Pulmonary artery endothelial cell (primary cell): ENCODE data around the gene WIPF2. TPM values are rescaled to one million over a fixed set of nuclear protein-coding genes. Genes with fewer than 3 reads are reported as not detected.
"Not testable (repeated sequence)": the region's sequence is repeated elsewhere in the genome, so short reads cannot be mapped to it uniquely, and the experiment has no call there.

ENCODE experiments used
- DNase-seq: peaks from one replicate; pipeline ENCODE4 v3.0.0-alpha.2; 2011; ENCODE audit warnings: low read depth, low spot score
- total RNA-seq: library from RNA; depleted of rRNA; stranded (reverse); fragments of >200 nt; gene quantifications from 2 replicates; pipeline ENCODE4 v1.2.3, GENCODE V29; 2014

The WIPF2 gene
- total RNA-seq, 1 donor from 2014 or later = 6.3 TPM

GRCh38 chr17:40191237-40192208 lies 27.6 kb upstream of the WIPF2 start:
- DNase-seq = no peak

GRCh38 chr17:40192961-40193360 lies 26.1 kb upstream of the WIPF2 start:
- DNase-seq = no peak

GRCh38 chr17:40194821-40195220 lies 24.3 kb upstream of the WIPF2 start:
- DNase-seq = no peak

GRCh38 chr17:40197550-40197949 lies 21.6 kb upstream of the WIPF2 start:
- no peak for DNase-seq

GRCh38 chr17:40197965-40198456 lies 21.1 kb upstream of the WIPF2 start:
- DNase-seq = not testable (repeated sequence)

GRCh38 chr17:40198576-40198975 lies 20.5 kb upstream of the WIPF2 start:
- no peak for DNase-seq

GRCh38 chr17:40203131-40203530 lies 16.0 kb upstream of the WIPF2 start:
- peak; percentile 30 for DNase-seq

GRCh38 chr17:40206193-40206592 lies 12.9 kb upstream of the WIPF2 start:
- not testable (repeated sequence) for DNase-seq

- no peak for DNase-seq
These were observed 9.6 kb upstream of the WIPF2 start for GRCh38 chr17:40209404-40210093.

- not testable (repeated sequence) for DNase-seq
These were observed 5.2 kb upstream of the WIPF2 start for GRCh38 chr17:40213914-40214313.

- DNase-seq = no peak
These were observed 931 bp upstream of the WIPF2 start for GRCh38 chr17:40218006-40218739.

- DNase-seq = no peak
These were observed 662 bp downstream of the WIPF2 start for GRCh38 chr17:40219594-40220338.

GRCh38 chr17:40224718-40225550 lies 5.8 kb downstream of the WIPF2 start:
- DNase-seq = no peak

- DNase-seq = not testable (repeated sequence)
These were observed 10.0 kb downstream of the WIPF2 start for GRCh38 chr17:40229146-40229545.

GRCh38 chr17:40230670-40231069 lies 11.6 kb downstream of the WIPF2 start:
- DNase-seq = no peak

- DNase-seq = not testable (repeated sequence)
These were observed 12.8 kb downstream of the WIPF2 start for GRCh38 chr17:40231928-40232327.

- DNase-seq = no peak
These were observed 22.2 kb downstream of the WIPF2 start for GRCh38 chr17:40241252-40241834.

GRCh38 chr17:40242774-40243173 lies 23.7 kb downstream of the WIPF2 start:
- no peak for DNase-seq

GRCh38 chr17:40243761-40244160 lies 24.7 kb downstream of the WIPF2 start:
- DNase-seq = no peak

GRCh38 chr17:40244255-40244654 lies 25.2 kb downstream of the WIPF2 start:
- DNase-seq = no peak
